Measurements from ENCODE around the gene LRRC39.

The LRRC39 gene

GRCh38 chr1:100178091-100178490, at the start of gene LRRC39:
Gene LRRC39, minus strand, starts transcription at chr1:100178256. Its CDS starts 9,740 bp downstream, at chr1:100168516.
- no peak within 1 kb of the TSS for H3K4me3 ChIP-seq (ENCODE audit: low read length)
- TF ChIP-seq, protein P1, sequence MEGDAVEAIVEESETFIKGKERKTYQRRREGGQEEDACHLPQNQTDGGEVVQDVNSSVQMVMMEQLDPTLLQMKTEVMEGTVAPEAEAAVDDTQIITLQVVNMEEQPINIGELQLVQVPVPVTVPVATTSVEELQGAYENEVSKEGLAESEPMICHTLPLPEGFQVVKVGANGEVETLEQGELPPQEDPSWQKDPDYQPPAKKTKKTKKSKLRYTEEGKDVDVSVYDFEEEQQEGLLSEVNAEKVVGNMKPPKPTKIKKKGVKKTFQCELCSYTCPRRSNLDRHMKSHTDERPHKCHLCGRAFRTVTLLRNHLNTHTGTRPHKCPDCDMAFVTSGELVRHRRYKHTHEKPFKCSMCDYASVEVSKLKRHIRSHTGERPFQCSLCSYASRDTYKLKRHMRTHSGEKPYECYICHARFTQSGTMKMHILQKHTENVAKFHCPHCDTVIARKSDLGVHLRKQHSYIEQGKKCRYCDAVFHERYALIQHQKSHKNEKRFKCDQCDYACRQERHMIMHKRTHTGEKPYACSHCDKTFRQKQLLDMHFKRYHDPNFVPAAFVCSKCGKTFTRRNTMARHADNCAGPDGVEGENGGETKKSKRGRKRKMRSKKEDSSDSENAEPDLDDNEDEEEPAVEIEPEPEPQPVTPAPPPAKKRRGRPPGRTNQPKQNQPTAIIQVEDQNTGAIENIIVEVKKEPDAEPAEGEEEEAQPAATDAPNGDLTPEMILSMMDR (conservative IDR thresholded peaks at IDR 0.05; ENCODE audit: low read length) = no peak

DNA sequence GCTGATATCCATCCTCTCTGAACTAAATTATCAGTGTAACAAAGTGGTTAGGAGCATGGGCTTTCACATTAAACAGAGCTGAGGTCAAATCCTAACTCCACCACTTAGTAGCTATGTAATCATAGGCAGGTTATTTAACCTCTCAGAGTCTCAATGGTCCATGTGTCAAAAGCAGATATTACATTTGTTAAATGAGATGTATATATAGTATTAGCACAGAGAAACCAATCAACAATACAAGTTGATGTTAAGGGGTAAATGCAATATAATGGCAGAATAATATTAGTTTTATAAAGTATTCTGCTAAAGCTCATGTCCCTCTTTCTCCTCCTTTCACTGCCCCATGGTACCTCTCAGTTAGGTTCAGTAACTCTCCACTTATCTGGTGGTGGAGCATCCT, 44.4 kb upstream of the LRRC39 start:
- TF ChIP-seq, protein P1 (conservative IDR thresholded peaks at IDR 0.05; ENCODE audit: low read length) = no peak
- no peak for DNase-seq (ENCODE audit: low read depth)
- H3K4me3 ChIP-seq (ENCODE audit: low read length) = no peak overlapping the region

More at GRCh38 chr1:100178091-100178490, at the start of gene LRRC39:
- no peak for DNase-seq (ENCODE audit: low read depth)

- no peak overlapping the region for H3K4me3 ChIP-seq (ENCODE audit: low read length)
- TF ChIP-seq, protein P1 (conservative IDR thresholded peaks at IDR 0.05; ENCODE audit: low read length) = no peak
- no peak for DNase-seq (ENCODE audit: low read depth)
Measured at GRCh38 chr1:100219883-100220282, 41.8 kb upstream of the LRRC39 start.

DNA sequence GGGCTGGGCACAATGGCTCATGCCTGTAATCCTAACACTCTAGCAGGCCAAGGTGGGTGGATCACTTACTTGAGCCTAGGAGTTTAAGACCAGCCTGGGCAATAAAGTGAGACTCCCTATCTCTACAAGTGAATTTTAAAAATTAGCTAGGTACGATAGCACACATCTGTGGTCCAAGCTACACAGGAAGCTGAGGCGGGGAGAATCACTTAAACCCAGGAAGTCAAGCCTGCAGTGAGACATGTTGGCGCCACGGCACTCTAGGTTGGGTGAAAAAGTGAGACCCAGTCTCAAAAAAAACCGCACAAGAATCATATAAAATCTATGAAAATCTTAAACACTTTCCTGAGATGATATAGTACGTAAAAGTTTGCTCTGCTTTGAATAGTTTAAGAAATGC, 41.4 kb upstream of the LRRC39 start:
- no peak overlapping the region for H3K4me3 ChIP-seq (ENCODE audit: low read length)
- TF ChIP-seq, protein P1 (conservative IDR thresholded peaks at IDR 0.05; ENCODE audit: low read length) = no peak
- DNase-seq (ENCODE audit: low read depth) = no peak

DNA sequence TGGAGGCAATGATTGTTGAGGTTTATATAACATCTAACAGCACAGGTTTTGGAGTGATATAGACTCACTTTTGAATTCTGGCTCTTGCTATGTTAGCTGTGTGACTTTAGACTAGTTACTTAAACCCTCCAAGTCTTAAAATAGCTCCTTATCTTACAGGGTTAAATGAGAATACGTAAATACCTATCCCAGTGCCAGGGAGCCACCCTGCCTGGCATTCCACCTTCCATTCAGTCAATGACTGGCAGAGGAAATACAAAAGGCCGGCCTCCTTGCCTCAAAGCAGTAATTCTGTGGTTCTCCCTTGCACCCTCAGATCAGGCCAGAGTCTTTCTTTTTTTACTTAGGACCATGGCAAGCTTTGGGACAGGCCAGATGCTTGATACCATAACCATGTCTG, 39.8 kb upstream of the LRRC39 start:
- TF ChIP-seq, protein P1 (conservative IDR thresholded peaks at IDR 0.05; ENCODE audit: low read length) = no peak

DNA sequence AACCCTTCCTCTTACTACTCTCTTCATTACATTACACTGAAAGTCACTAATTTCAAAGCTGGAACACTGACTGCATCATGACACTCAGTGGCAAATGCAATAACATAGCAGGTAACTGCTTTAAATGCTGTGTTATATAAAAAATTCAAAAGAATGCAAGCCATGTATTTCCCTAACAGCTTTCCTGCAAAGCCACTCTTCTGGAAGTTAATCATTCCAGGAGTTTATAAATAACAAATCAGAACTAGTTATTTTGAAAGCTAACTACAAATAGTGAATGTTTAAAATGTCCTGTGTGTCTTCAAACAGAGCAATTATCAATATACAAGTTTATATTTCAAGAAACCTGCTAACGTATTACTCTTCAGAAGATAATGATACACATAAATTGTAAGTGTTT, 37.0 kb upstream of the LRRC39 start:
- DNase-seq (ENCODE audit: low read depth) = no peak
- TF ChIP-seq, protein P1 (conservative IDR thresholded peaks at IDR 0.05; ENCODE audit: low read length) = no peak
- H3K4me3 ChIP-seq (ENCODE audit: low read length) = no peak overlapping the region

More for the DNA sequence above, 39.8 kb upstream of the LRRC39 start:
- H3K4me3 ChIP-seq (ENCODE audit: low read length) = no peak overlapping the region
- no peak for DNase-seq (ENCODE audit: low read depth)

DNA sequence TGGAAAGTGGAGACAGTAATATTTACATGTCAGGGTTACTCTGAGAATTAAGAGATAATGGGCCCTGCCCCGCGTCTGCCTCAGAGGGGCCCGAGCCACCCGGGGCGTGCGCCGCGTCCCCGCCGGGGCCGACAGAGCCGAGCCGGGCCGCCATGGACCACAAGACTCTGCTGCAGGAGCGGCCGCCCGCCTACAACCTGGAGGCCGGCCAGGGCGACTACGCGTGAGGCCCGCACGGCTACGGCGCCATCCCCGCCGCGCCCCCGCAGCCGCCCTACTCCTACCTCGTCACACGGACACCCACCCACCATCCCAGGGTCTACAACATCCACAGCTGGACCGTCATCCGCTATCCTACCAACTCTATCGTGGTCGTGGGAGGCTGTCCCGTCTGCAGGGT, 35.1 kb upstream of the LRRC39 start:
- TF ChIP-seq, protein P1 (conservative IDR thresholded peaks at IDR 0.05; ENCODE audit: low read length) = no peak
- H3K4me3 ChIP-seq (ENCODE audit: low read length) = no peak overlapping the region
- DNase-seq (ENCODE audit: low read depth) = no peak

All from AG10803 (cell line).